Measurements from ENCODE around the gene PMS2.
"Not testable (repeated sequence)": the region's sequence is repeated elsewhere in the genome, so short reads cannot be mapped to it uniquely, and the experiment has no call there.

DNA sequence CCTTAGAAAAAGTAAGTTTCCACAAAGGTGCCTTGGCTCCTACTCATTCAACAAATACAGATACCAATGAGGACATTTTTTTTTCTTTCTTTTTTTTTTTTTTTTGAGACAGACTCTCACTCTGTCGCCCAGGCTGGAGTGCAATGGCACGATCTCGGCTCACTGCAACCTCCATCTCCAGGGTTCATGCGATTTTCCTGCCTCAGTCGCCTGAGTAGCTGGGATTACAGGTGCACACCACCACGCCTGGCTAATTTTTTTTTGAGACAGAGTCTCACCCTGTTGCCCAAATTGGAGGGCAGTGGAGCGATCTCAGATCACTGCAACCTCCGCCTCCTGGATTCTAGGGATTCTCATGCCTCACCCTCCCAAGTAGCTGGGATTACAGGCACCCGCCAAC lies 42.3 kb upstream of the PMS2 start:
- not testable (repeated sequence) for TF ChIP-seq POLR2A (IDR thresholded peaks at IDR 0.05; ENCODE audit: low read depth, low read length); TAF1 (IDR thresholded peaks at IDR 0.05; ENCODE audit: borderline replicate concordance, low read depth, low read length); POLR2AphosphoS5 (IDR thresholded peaks at IDR 0.05; ENCODE audit: low read depth, low read length)
